GM10266 (cell line): Measurements from ENCODE around the gene GPBP1L1.

Experiments used
- DNase-seq: peaks from one replicate; pipeline ENCODE4 v3.0.0; 2012; ENCODE audit errors: extremely low spot score
- TF ChIP-seq, protein P1 (sequence below): IDR thresholded peaks from 2 replicates; pipeline ENCODE4 v1.5.1; 2012; ENCODE audit warnings: mild to moderate bottlenecking, low read depth; ENCODE audit not compliant: control insufficient read depth, insufficient read depth; ENCODE audit errors: missing control alignments

The GPBP1L1 gene

DNA sequence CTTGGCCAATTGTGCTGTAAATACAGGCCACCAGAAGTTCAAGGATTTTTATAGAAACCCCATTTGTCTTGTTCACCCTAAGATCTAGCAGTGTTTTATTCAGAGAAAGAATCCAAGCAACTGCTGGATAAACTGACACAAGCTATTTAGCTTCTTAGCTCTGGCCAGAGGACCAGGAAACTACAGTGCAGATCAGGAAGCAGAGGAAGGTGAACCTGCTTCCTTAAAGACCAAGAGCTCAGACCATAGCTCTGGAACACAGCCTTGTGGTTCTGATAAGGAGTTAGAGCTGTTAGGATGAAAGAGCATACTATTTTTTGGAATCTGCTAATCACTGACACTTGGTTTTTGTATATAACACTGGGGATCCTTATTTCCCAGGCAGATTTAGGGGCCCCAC is 57.3 kb downstream of the GPBP1L1 start:
- TF ChIP-seq, protein P1, sequence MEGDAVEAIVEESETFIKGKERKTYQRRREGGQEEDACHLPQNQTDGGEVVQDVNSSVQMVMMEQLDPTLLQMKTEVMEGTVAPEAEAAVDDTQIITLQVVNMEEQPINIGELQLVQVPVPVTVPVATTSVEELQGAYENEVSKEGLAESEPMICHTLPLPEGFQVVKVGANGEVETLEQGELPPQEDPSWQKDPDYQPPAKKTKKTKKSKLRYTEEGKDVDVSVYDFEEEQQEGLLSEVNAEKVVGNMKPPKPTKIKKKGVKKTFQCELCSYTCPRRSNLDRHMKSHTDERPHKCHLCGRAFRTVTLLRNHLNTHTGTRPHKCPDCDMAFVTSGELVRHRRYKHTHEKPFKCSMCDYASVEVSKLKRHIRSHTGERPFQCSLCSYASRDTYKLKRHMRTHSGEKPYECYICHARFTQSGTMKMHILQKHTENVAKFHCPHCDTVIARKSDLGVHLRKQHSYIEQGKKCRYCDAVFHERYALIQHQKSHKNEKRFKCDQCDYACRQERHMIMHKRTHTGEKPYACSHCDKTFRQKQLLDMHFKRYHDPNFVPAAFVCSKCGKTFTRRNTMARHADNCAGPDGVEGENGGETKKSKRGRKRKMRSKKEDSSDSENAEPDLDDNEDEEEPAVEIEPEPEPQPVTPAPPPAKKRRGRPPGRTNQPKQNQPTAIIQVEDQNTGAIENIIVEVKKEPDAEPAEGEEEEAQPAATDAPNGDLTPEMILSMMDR, result no peak
- DNase-seq, result no peak

DNA sequence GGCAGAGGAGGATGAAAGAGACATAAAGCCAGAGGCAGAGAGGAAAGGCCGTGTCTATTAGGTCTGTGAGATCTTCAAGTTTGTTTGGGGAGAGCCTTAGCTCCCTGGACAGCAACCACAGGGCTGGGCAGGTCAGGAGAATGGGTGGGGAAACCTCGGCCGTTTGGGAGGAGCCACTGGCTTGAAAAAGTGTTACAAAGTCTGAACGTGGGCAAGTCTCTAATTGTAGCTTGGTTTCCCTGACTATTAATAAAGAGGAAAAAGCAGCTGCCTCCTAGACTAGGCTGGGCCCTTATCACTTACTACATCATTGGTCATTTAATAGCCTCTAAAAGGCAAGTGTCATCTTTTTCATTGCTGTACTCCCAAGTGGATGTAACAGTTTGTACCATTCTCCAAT is 62.4 kb downstream of the GPBP1L1 start, which contains the start of gene CCDC17:
Gene CCDC17 (minus strand): TSS at position 83 of the 400 bp plus-strand sequence. CDS start 145 bp downstream, outside the sequence.
- TF ChIP-seq, protein P1, result no peak
- DNase-seq, result no peak

- no peak for DNase-seq
- TF ChIP-seq, protein P1, result no peak
Observed at GRCh38 chr1:45622524-45623394, 63.6 kb downstream of the GPBP1L1 start.

GRCh38 chr1:45621895-45622523 is 64.3 kb downstream of the GPBP1L1 start:
- no peak for DNase-seq
- TF ChIP-seq, protein P1, result no peak

GRCh38 chr1:45621501-45621836 is 64.9 kb downstream of the GPBP1L1 start:
- TF ChIP-seq, protein P1, result no peak
- no peak for DNase-seq

DNA sequence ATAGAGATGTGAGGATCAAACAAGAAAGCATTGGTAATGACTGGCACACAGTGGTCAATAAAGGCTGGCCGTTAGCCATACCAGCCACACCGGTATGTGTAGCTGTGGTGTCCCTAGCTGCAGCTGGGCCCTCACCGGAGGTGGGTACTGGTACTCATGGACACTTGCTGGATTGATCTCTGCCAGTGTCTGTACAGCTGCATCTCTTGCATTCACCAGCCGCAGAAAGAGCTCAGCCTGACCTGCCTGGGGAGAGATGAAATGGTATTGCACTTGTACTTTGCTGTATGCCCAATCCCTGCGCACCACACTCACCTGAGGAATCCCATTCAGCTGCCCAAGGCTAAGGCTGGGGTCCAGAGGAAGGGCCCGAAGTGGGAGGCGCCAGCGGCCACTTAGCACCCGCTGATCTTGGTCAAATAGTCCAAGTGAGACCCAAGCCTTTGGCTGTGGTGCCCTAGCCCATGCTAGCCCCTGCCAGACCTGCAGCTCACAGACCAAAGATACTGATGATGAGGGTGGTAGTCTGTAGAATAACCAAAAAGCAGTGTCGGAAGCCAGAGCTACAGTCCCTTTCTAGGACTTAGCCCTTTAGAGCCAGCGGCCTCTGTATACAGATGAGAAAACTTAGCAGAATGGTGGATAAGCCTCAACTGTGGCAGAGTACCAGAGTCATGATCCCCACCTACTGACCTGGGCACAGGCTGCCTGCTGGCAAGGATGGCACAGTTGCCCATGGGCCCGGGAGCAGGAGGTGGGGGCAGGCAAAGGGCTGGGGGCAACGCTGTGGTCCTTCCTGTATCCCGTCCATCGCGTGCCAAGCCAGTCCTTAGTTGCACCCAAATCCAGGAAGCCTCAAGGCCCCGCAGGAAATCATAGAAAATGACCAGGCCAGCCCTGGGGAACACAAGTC is 65.5 kb downstream of the GPBP1L1 start:
- TF ChIP-seq, protein P1, result no peak
- no peak for DNase-seq
